GM23248 (cell line): ENCODE measurements around the gene C22orf31. TPM values are rescaled to one million over a fixed set of nuclear protein-coding genes. Genes with fewer than 3 reads are reported as not detected.

ENCODE experiments used
- DNase-seq: peaks from one replicate; pipeline ENCODE4 v3.0.0-alpha.2; 2015
- H2AFZ ChIP-seq: fragments of 200-600 bp; sonication (generic); 2 replicates; pipeline ENCODE4 v1.6.1; 2016; ENCODE audit warnings: antibody characterized with exemption
- H3F3A ChIP-seq: fragments of 200-600 bp; sonication (generic); 2 replicates; pipeline ENCODE4 v1.6.1; 2016; ENCODE audit warnings: mild to moderate bottlenecking, antibody characterized with exemption, mixed run types; ENCODE audit not compliant: insufficient read depth
- H3K27ac ChIP-seq: fragments of 200-600 bp; sonication (generic); 2 replicates; pipeline ENCODE4 v1.5.1; 2016; ENCODE audit warnings: mild to moderate bottlenecking
- H3K27me3 ChIP-seq: fragments of 200-600 bp; sonication (generic); replicated peaks from 2 replicates; pipeline ENCODE4 v1.6.1; 2016; ENCODE audit warnings: mild to moderate bottlenecking; ENCODE audit not compliant: insufficient read depth
- H3K36me3 ChIP-seq: fragments of 200-600 bp; sonication (generic); 2 replicates; pipeline ENCODE4 v1.6.1; 2016; ENCODE audit warnings: low read depth, mild to moderate bottlenecking
- H3K4me1 ChIP-seq: fragments of 200-600 bp; sonication (generic); 2 replicates; pipeline ENCODE4 v1.6.1; 2016; ENCODE audit warnings: mild to moderate bottlenecking; ENCODE audit not compliant: insufficient read depth
- H3K4me2 ChIP-seq: fragments of 200-600 bp; sonication (generic); one replicate; pipeline ENCODE4 v1.6.1; 2016; ENCODE audit warnings: mild to moderate bottlenecking; ENCODE audit not compliant: unreplicated experiment
- H3K4me3 ChIP-seq: fragments of 200-600 bp; sonication (generic); 2 replicates; pipeline ENCODE4 v1.5.1; 2016; ENCODE audit warnings: mild to moderate bottlenecking
- H3K79me2 ChIP-seq: fragments of 200-600 bp; sonication (generic); 2 replicates; pipeline ENCODE4 v1.6.1; 2016; ENCODE audit warnings: mild to moderate bottlenecking; ENCODE audit not compliant: insufficient read depth
- H3K9ac ChIP-seq: fragments of 200-600 bp; sonication (generic); 2 replicates; pipeline ENCODE4 v1.6.1; 2016; ENCODE audit warnings: mild to moderate bottlenecking
- H3K9me2 ChIP-seq: fragments of 200-600 bp; sonication (generic); 2 replicates; pipeline ENCODE4 v1.6.1; 2016; ENCODE audit warnings: mixed run types, mild to moderate bottlenecking, moderate library complexity; ENCODE audit not compliant: insufficient read depth
- H3K9me3 ChIP-seq: fragments of 200-600 bp; sonication (generic); one replicate; pipeline ENCODE4 v1.6.1; 2017; ENCODE audit warnings: low read depth
- H4K20me1 ChIP-seq: fragments of 200-600 bp; sonication (generic); 2 replicates; pipeline ENCODE4 v1.6.0; 2016; ENCODE audit not compliant: insufficient read depth
- EZH2 ChIP-seq: fragments of 200-600 bp; sonication (generic); IDR thresholded peaks from 2 replicates; pipeline ENCODE4 v1.6.1; 2018; ENCODE audit warnings: antibody characterized with exemption, mild to moderate bottlenecking; ENCODE audit not compliant: insufficient read depth, poor library complexity, severe bottlenecking
- EZH2phosphoT487 ChIP-seq: fragments of 200-600 bp; sonication (generic); IDR thresholded peaks from 2 replicates; pipeline ENCODE4 v1.6.1; 2018; ENCODE audit warnings: antibody characterized with exemption, moderate library complexity, mild to moderate bottlenecking, low read depth; ENCODE audit not compliant: insufficient read depth
- WGBS, 2 experiments: methylation state at CpG; one replicate each; pipeline ENCODE4 v1.1.6; 2015 to 2017; ENCODE audit warnings: low lambda C conversion rate in 2 of 2, low coverage in 1 of 2; ENCODE audit errors: missing lambda C conversion rate in 2 of 2; 5-methylcytosine and 5-hydroxymethylcytosine counted together
- in situ Hi-C: fragments of 300-500 bp; cut with MboI; formaldehyde crosslinking; loops from 2 replicates; pipeline ENCODE4 v1.15.0; 2020
- polyA plus RNA-seq: library from polyadenylated mRNA; unstranded; fragments of >200 nt; fragmentation: Nextera tagmentation; extraction: Ambion mirVana; gene quantifications from 2 replicates; pipeline ENCODE4 v1.2.1, GENCODE V29; 2016
- total RNA-seq: library from RNA; depleted of rRNA; stranded (reverse); fragments of >200 nt; shearing (Covaris generic); gene quantifications from 2 replicates; pipeline ENCODE4 v1.2.3, GENCODE V29; 2014

C22orf31 gene
- total and polyA plus RNA-seq, 2 experiments from 2014 or later: not detected

- WGBS, 2 experiments: 28 to 42% methylated on average over 2 of the region's 2 CpGs
- H3K36me3 ChIP-seq: no peaks in the 10 kb centered on the region
These were observed 43.8 kb upstream of the C22orf31 start for GRCh38 chr22:29105468-29105867.

GRCh38 chr22:29103121-29103520, 41.5 kb upstream of the C22orf31 start:
- no peak overlapping the region for H3K4me3 ChIP-seq
- no peaks in the 10 kb centered on the region for H3K9me3 ChIP-seq
- H2AFZ ChIP-seq: no peak overlapping the region
- H3F3A ChIP-seq: peaks cover 5% of the 10 kb centered on the region; the same call in 1 of the 2 replicates
- no peak for TF ChIP-seq EZH2
- no peak for TF ChIP-seq EZH2phosphoT487
- H3K36me3 ChIP-seq: no peaks in the 10 kb centered on the region
- no peaks in the 10 kb centered on the region for H4K20me1 ChIP-seq
- WGBS, 2 experiments: 70 to 85% methylated on average over 1 of the region's 1 CpG
- no peaks in the 10 kb centered on the region for H3K9me2 ChIP-seq
- no peak overlapping the region for H3K4me2 ChIP-seq
- H3K9ac ChIP-seq: no peak overlapping the region
- in situ Hi-C loops: no loop called here
- no peaks in the 10 kb centered on the region for H3K27me3 ChIP-seq
- no peaks in the 10 kb centered on the region for H3K79me2 ChIP-seq
- peaks cover 6% of the 10 kb centered on the region for H3K4me1 ChIP-seq
- H3K27ac ChIP-seq: no peak overlapping the region
- no peak for DNase-seq

More at GRCh38 chr22:29105468-29105867, 43.8 kb upstream of the C22orf31 start:
- no peaks in the 10 kb centered on the region for H4K20me1 ChIP-seq
- no peak overlapping the region for H3K4me2 ChIP-seq
- no peaks in the 10 kb centered on the region for H3K9me3 ChIP-seq
- no peaks in the 10 kb centered on the region for H3K79me2 ChIP-seq
- H3K27me3 ChIP-seq: no peaks in the 10 kb centered on the region
- no peak overlapping the region for H3K27ac ChIP-seq
- no peak overlapping the region for H2AFZ ChIP-seq
- no peaks in the 10 kb centered on the region for H3K9me2 ChIP-seq
- H3K4me1 ChIP-seq: peaks cover 11% of the 10 kb centered on the region
- H3K9ac ChIP-seq: no peak overlapping the region
- DNase-seq: peak; percentile 66
- no peak for TF ChIP-seq EZH2
- TF ChIP-seq EZH2phosphoT487: no peak
- in situ Hi-C loops: no loop called here
- peaks cover 8% of the 10 kb centered on the region; the same call in 1 of the 2 replicates for H3F3A ChIP-seq
- no peak overlapping the region for H3K4me3 ChIP-seq

- Histone ChIP-seq H3K4me3 (no peak overlapping the region), H3K36me3 (no peaks in the 10 kb centered on the region), H3K9me2 (no peaks in the 10 kb centered on the region), H3K27me3 (no peaks in the 10 kb centered on the region), H3K9me3 (no peaks in the 10 kb centered on the region), H3K79me2 (no peaks in the 10 kb centered on the region), H4K20me1 (no peaks in the 10 kb centered on the region), H2AFZ (no peak overlapping the region), H3K4me2 (no peak overlapping the region), H3K4me1 (no peaks in the 10 kb centered on the region), H3F3A (no peaks in the 10 kb centered on the region), H3K9ac (no peak overlapping the region), H3K27ac (no peak overlapping the region)
- in situ Hi-C loops: no loop called here
- 99 to 100% methylated on average over 2 of the region's 2 CpGs for WGBS, 2 experiments
- no peak for TF ChIP-seq EZH2
- no peak for TF ChIP-seq EZH2phosphoT487
- no peak for DNase-seq
These were observed 40.7 kb upstream of the C22orf31 start for GRCh38 chr22:29102300-29102699.

- no peak overlapping the region for H3K4me3 ChIP-seq
- DNase-seq: no peak
- no peak for TF ChIP-seq EZH2
- TF ChIP-seq EZH2phosphoT487: no peak
- H3K36me3 ChIP-seq: no peaks in the 10 kb centered on the region
- H2AFZ ChIP-seq: no peak overlapping the region
- no peak overlapping the region for H3K4me2 ChIP-seq
- no peaks in the 10 kb centered on the region for H3K9me3 ChIP-seq
- no peaks in the 10 kb centered on the region for H4K20me1 ChIP-seq
- H3F3A ChIP-seq: peaks cover 8% of the 10 kb centered on the region
- H3K9me2 ChIP-seq: no peaks in the 10 kb centered on the region
- in situ Hi-C loops: no loop called here
- H3K27ac ChIP-seq: no peak overlapping the region
- no peaks in the 10 kb centered on the region for H3K79me2 ChIP-seq
- peaks cover 9% of the 10 kb centered on the region for H3K4me1 ChIP-seq
- no peak overlapping the region for H3K9ac ChIP-seq
- no peaks in the 10 kb centered on the region for H3K27me3 ChIP-seq
- WGBS, 2 experiments: 83 to 85% methylated on average over 2 of the region's 2 CpGs
These were observed 36.7 kb upstream of the C22orf31 start for GRCh38 chr22:29098296-29098695.
